ENCODE data around the gene TMEM86B.

DNA sequence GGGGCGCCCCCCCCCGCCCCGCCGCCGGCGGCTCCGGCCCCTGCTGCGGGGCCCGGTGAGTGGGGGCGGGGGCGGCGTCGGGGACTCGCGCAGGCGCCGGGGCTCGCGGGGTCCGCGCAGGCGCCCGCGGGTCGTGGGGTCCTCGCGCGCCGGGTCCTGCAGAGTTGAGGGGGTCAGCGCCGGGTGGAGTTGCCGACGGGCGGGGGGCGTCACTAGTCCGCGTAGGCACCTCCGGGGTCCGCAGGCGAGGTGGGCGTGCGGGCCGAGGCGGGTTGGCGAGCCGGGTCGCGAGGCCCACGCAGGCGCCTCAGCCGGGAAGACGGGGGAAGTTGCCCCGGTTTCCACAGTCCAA lies 29.9 kb upstream of the TMEM86B start:
- TF ChIP-seq, protein P1, sequence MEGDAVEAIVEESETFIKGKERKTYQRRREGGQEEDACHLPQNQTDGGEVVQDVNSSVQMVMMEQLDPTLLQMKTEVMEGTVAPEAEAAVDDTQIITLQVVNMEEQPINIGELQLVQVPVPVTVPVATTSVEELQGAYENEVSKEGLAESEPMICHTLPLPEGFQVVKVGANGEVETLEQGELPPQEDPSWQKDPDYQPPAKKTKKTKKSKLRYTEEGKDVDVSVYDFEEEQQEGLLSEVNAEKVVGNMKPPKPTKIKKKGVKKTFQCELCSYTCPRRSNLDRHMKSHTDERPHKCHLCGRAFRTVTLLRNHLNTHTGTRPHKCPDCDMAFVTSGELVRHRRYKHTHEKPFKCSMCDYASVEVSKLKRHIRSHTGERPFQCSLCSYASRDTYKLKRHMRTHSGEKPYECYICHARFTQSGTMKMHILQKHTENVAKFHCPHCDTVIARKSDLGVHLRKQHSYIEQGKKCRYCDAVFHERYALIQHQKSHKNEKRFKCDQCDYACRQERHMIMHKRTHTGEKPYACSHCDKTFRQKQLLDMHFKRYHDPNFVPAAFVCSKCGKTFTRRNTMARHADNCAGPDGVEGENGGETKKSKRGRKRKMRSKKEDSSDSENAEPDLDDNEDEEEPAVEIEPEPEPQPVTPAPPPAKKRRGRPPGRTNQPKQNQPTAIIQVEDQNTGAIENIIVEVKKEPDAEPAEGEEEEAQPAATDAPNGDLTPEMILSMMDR (IDR thresholded peaks at IDR 0.05), result no peak
- TF ChIP-seq POLR2A (IDR thresholded peaks at IDR 0.05), result no peak

Measured in testis (tissue), 2 donors.